ENCODE data around the gene TLCD3A. TPM values are rescaled to one million over a fixed set of nuclear protein-coding genes. Genes with fewer than 3 reads are reported as not detected.

The TLCD3A gene
- 100 to 1,000 TPM in 1 of 4 donors, 10 to 100 TPM in 3; 47.8 to 120 (median 79.4) TPM for total RNA-seq

- WGBS, result 0% methylated on average over 1 of the region's 126 CpGs
- DNase-seq (ENCODE audit: low spot score in 2 of 2), result peak in 1 of 2 donors; percentile 77
- TF ChIP-seq POLR2A (IDR thresholded peaks at IDR 0.05) (no peak), POLR2AphosphoS5 (IDR thresholded peaks at IDR 0.05) (peak in 2 of 3 donors; percentile 16 to 20)
- H3K36me3 ChIP-seq, result no peaks in the 10 kb centered on the region
- H3K9me3 ChIP-seq, result no peaks in the 10 kb centered on the region
- peaks cover 47% of the 10 kb centered on the region for H3K4me1 ChIP-seq
- peak within 1 kb of the TSS; percentile 82 for H3K4me3 ChIP-seq
- H3K27ac ChIP-seq, result peak within 1 kb of the TSS; percentile 92
- no peaks in the 10 kb centered on the region for H3K27me3 ChIP-seq
Measured at GRCh38 chr17:732067-732901, at the start of gene TLCD3A. TLCD3A (plus strand) TSS chr17:732596; CDS start chr17:732648, 52 bp downstream.

- TF ChIP-seq POLR2AphosphoS5 (IDR thresholded peaks at IDR 0.05), result no peak
- no peak for TF ChIP-seq EP300 (IDR thresholded peaks at IDR 0.05)
- no peak for TF ChIP-seq CTCF (IDR thresholded peaks at IDR 0.05)
- no peak for TF ChIP-seq POLR2A (IDR thresholded peaks at IDR 0.05)
- peaks cover 30% of the 10 kb centered on the region for H3K36me3 ChIP-seq
Measured at GRCh38 chr17:683040-683439, 49.4 kb upstream of the TLCD3A start.

GRCh38 chr17:683499-684254 is 48.7 kb upstream of the TLCD3A start:
- no peak for DNase-seq (ENCODE audit: low spot score in 2 of 2)
- peaks cover 30% of the 10 kb centered on the region for H3K36me3 ChIP-seq
- WGBS, result 76% methylated on average over 4 of the region's 4 CpGs

More at GRCh38 chr17:683040-683439, 49.4 kb upstream of the TLCD3A start:
- 95% methylated on average over 1 of the region's 1 CpG for WGBS
- Histone ChIP-seq H3K27me3 (no peaks in the 10 kb centered on the region), H3K27ac (no peak overlapping the region), H3K4me1 (no peaks in the 10 kb centered on the region), H3K9me3 (no peaks in the 10 kb centered on the region), H3K4me3 (no peak overlapping the region)
- DNase-seq (ENCODE audit: low spot score in 2 of 2), result no peak

GRCh38 chr17:685006-685405 is 47.4 kb upstream of the TLCD3A start:
- no peaks in the 10 kb centered on the region for H3K27me3 ChIP-seq
- no peak overlapping the region for H3K4me3 ChIP-seq
- no peak for TF ChIP-seq EP300 (IDR thresholded peaks at IDR 0.05)
- no peak for TF ChIP-seq POLR2AphosphoS5 (IDR thresholded peaks at IDR 0.05)
- TF ChIP-seq CTCF (IDR thresholded peaks at IDR 0.05), result no peak
- no peak for TF ChIP-seq POLR2A (IDR thresholded peaks at IDR 0.05)
- DNase-seq (ENCODE audit: low spot score in 2 of 2), result no peak
- no peaks in the 10 kb centered on the region for H3K9me3 ChIP-seq
- no peaks in the 10 kb centered on the region for H3K4me1 ChIP-seq
- WGBS, result 96% methylated on average over 6 of the region's 6 CpGs
- peaks cover 33% of the 10 kb centered on the region for H3K36me3 ChIP-seq
- H3K27ac ChIP-seq, result no peak overlapping the region

More at GRCh38 chr17:683499-684254, 48.7 kb upstream of the TLCD3A start:
- Histone ChIP-seq H3K27me3 (no peaks in the 10 kb centered on the region), H3K9me3 (no peaks in the 10 kb centered on the region), H3K4me3 (no peak overlapping the region), H3K4me1 (no peaks in the 10 kb centered on the region), H3K27ac (no peak overlapping the region)
- TF ChIP-seq POLR2A (IDR thresholded peaks at IDR 0.05) (no peak), EP300 (IDR thresholded peaks at IDR 0.05) (no peak), POLR2AphosphoS5 (IDR thresholded peaks at IDR 0.05) (no peak)

GRCh38 chr17:688100-688989 is 44.1 kb upstream of the TLCD3A start:
- Histone ChIP-seq H3K4me3 (no peak overlapping the region), H3K27ac (no peak overlapping the region), H3K36me3 (peaks cover 30% of the 10 kb centered on the region), H3K4me1 (no peaks in the 10 kb centered on the region), H3K27me3 (no peaks in the 10 kb centered on the region), H3K9me3 (no peaks in the 10 kb centered on the region)
- 85% methylated on average over 18 of the region's 18 CpGs for WGBS
- TF ChIP-seq POLR2A (IDR thresholded peaks at IDR 0.05) (no peak), POLR2AphosphoS5 (IDR thresholded peaks at IDR 0.05) (no peak), CTCF (IDR thresholded peaks at IDR 0.05) (no peak), EP300 (IDR thresholded peaks at IDR 0.05) (no peak)
- DNase-seq (ENCODE audit: low spot score in 2 of 2), result no peak
